ENCODE results near the gene KIF5A.
"Not testable (repeated sequence)": the region's sequence is repeated elsewhere in the genome, so short reads cannot be mapped to it uniquely, and the experiment has no call there.

- TF ChIP-seq SIN3A (IDR thresholded peaks at IDR 0.05; ENCODE audit: borderline replicate concordance, insufficient read depth, low read depth, low read length); CTCF (IDR thresholded peaks at IDR 0.05); REST (IDR thresholded peaks at IDR 0.05; ENCODE audit: insufficient read depth in 1 of 2, low read depth in 2 of 2, low read length in 1 of 2): not testable (repeated sequence)
Measured at GRCh38 chr12:57588951-57589610, 39.2 kb downstream of the KIF5A start.
